Spinal cord (tissue), 10 donors: ENCODE results near the gene TNFSF9. TPM values are rescaled to one million over a fixed set of nuclear protein-coding genes. Genes with fewer than 3 reads are reported as not detected.

Experiments used
- DNase-seq, 6 donors: peaks; one replicate each; pipeline versions ENCODE4 v3.0.0 to v3.0.0-alpha.2; 2013 to 2015; ENCODE audit warnings: low spot score in 6 of 6, low read depth in 4 of 6
- H3K27ac ChIP-seq: one replicate; pipeline ENCODE4 v1.5.1; 2013; ENCODE audit warnings: low read depth, low read length, control low read depth
- H3K27me3 ChIP-seq: one replicate; pipeline ENCODE4 v1.6.1; 2013; ENCODE audit warnings: low read length; ENCODE audit not compliant: control insufficient read depth, insufficient read depth
- H3K36me3 ChIP-seq: one replicate; pipeline ENCODE4 v1.6.1; 2013; ENCODE audit warnings: low read length; ENCODE audit not compliant: control insufficient read depth, insufficient read depth
- H3K4me1 ChIP-seq: one replicate; pipeline ENCODE4 v1.6.1; 2013; ENCODE audit warnings: low read length; ENCODE audit not compliant: control insufficient read depth, insufficient read depth
- H3K4me3 ChIP-seq: one replicate; pipeline ENCODE4 v1.5.1; 2013; ENCODE audit warnings: low read depth, low read length, control low read depth
- H3K9me3 ChIP-seq: one replicate; pipeline ENCODE4 v1.6.1; 2013; ENCODE audit warnings: low read length; ENCODE audit not compliant: control insufficient read depth, insufficient read depth
- WGBS: methylation state at CpG from one replicate; pipeline ENCODE4 v1.1.5; 2013; ENCODE audit warnings: missing lambda C conversion rate; ENCODE audit not compliant: insufficient coverage; 5-methylcytosine and 5-hydroxymethylcytosine counted together
- polyA plus RNA-seq, 2 donors: library from polyadenylated mRNA; unstranded; fragments of 120-200 nt; gene quantifications; one replicate each; pipeline ENCODE4 v1.2.1, GENCODE V29; 2013; ENCODE audit not compliant: insufficient read length in 2 of 2
- total RNA-seq, 2 donors: library from RNA; depleted of rRNA in 1 of 2; stranded (reverse); fragments of 120-200 nt in 1 of 2; fragments of >200 nt in 1 of 2; gene quantifications; one replicate each; pipeline versions ENCODE4 v1.2.3 to v1.2.4, GENCODE V29; 2013 to 2014
- donor health status: healthy.

Gene TNFSF9
- total and polyA plus RNA-seq, 4 donors = 1.5 to 6.8 (median 4.8) TPM

DNA sequence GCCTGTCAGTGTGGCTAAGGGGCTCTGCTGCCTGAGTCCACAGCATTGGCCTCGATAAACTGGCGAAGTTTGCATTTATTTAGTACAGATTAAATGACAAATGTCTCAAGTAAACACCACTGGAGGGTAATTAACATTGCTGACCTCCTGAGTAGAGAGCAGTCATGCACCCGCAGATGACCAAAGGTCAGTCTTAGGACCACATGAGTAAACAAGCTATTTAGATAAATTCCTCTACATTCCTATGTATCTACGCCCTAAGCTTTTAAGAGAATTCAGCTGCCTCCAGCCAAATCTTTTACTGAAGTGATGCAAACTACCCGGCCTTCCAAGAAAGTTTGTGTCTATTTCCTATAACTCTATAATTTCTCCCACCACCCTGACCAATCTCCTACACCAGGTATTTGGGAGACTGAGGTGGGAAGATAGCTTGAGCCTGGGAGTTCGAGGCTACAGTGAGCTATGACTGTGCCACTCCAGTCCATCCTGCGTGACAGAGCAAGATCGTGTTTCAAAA is 37.2 kb downstream of the TNFSF9 start:
- H3K4me3 ChIP-seq = no peak overlapping the region
- H3K9me3 ChIP-seq = peaks cover 3% of the 10 kb centered on the region
- H3K27ac ChIP-seq = no peak overlapping the region
- no peaks in the 10 kb centered on the region for H3K36me3 ChIP-seq
- no peak for DNase-seq
- H3K27me3 ChIP-seq = peaks cover 2% of the 10 kb centered on the region
- WGBS = 82% methylated on average over 3 of the region's 8 CpGs
- no peaks in the 10 kb centered on the region for H3K4me1 ChIP-seq

DNA sequence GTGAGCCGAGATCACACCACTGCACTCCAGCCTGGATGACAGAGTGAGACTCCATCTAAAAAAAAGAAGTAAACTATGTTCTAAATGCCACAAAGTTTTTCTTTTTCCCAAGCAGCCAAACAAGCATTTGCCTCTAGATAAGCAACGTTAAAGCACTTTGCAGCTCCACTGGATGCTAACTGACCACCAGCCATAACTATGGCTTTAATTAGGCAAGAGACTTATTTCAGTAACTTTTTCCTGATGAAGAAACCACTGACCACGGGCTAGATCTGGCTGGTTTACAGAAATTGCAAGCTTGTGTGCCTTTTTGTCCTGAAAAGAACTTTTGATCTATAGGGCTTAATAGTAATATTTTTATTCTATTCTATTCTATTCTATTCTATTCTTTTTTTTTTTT is 38.0 kb downstream of the TNFSF9 start:
- Histone ChIP-seq H3K9me3 (peaks cover 3% of the 10 kb centered on the region), H3K4me1 (no peaks in the 10 kb centered on the region), H3K36me3 (no peaks in the 10 kb centered on the region), H3K27me3 (peaks cover 2% of the 10 kb centered on the region), H3K4me3 (no peak overlapping the region), H3K27ac (no peak overlapping the region)
- WGBS = 62% methylated on average over 2 of the region's 3 CpGs
- DNase-seq = no peak

DNA sequence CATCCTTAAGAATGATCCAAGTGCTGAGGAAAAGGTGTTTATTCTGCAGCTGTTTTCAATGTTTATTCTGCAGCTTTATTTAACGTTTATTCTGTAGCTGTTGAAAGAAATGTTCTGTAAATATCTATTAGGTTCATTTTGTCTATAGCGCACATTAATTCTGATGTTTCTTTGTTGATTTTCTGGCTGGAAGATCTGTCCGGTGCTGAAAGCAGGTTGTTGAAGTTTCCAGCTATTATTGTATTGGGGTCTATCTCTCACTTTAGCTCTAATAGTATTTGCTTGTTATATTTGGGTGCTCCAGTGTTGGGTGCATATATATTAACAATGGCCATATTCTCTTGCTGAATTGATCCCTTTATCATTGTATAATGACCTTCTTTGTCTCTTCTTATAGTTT is 39.9 kb downstream of the TNFSF9 start:
- peaks cover 2% of the 10 kb centered on the region for H3K27me3 ChIP-seq
- H3K36me3 ChIP-seq = no peaks in the 10 kb centered on the region
- no CpG with 5 or more reads among the region's 3 CpGs for WGBS

DNA sequence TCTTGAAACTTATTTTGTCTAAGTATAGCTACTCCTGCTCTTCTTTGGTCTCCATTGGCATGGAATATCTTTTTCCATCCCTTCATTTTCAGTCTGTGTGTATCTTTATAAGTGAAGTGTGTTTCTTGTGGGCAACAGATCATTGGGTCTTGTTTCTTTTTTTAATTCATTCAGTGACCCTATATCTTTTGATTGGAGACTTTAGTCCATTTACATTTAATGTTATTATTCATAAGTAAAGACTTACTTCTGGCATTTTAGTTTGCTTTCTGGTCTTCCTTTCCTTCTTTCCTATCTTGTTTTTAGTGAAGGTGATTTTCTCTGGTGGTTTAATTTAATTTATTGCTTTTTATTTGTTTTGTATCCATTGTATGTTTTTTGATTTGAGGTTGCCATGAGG is 40.3 kb downstream of the TNFSF9 start:
- Histone ChIP-seq H3K27ac (no peak overlapping the region), H3K27me3 (peaks cover 2% of the 10 kb centered on the region), H3K9me3 (no peaks in the 10 kb centered on the region), H3K4me1 (no peaks in the 10 kb centered on the region), H3K36me3 (no peaks in the 10 kb centered on the region), H3K4me3 (no peak overlapping the region)
- DNase-seq = no peak

More for the DNA sequence above, 39.9 kb downstream of the TNFSF9 start:
- no peak for DNase-seq
- H3K4me3 ChIP-seq = no peak overlapping the region
- H3K9me3 ChIP-seq = no peaks in the 10 kb centered on the region
- no peak overlapping the region for H3K27ac ChIP-seq
- no peaks in the 10 kb centered on the region for H3K4me1 ChIP-seq

- Histone ChIP-seq H3K27ac (no peak overlapping the region), H3K4me1 (no peaks in the 10 kb centered on the region), H3K9me3 (no peaks in the 10 kb centered on the region), H3K4me3 (no peak overlapping the region), H3K36me3 (no peaks in the 10 kb centered on the region), H3K27me3 (peaks cover 2% of the 10 kb centered on the region)
- DNase-seq = no peak
- WGBS = 92% methylated on average over 1 of the region's 4 CpGs
Measured at GRCh38 chr19:6572217-6572616, 41.4 kb downstream of the TNFSF9 start.

DNA sequence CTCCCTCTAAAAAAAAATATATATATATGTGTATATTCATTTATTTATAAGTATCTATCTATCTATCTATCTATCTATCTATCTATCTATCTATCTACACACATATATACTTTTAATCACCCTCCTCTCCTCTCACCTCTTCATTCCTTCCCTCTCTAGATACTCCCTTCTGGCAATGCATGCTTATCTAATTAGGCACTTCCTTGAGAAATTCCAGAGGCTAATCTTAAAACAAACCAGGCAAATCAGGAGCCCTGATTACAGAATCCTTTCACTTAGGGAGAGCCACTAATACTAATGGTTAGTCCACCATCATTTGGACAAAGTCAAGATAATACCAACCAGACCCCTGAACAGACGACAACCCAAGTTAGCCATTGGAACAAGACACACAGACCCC is 42.5 kb downstream of the TNFSF9 start:
- Histone ChIP-seq H3K4me3 (no peak overlapping the region), H3K4me1 (no peaks in the 10 kb centered on the region), H3K27me3 (peaks cover 2% of the 10 kb centered on the region), H3K36me3 (no peaks in the 10 kb centered on the region), H3K9me3 (no peaks in the 10 kb centered on the region), H3K27ac (no peak overlapping the region)
- 60% methylated on average over 1 of the region's 1 CpG for WGBS
- no peak for DNase-seq

DNA sequence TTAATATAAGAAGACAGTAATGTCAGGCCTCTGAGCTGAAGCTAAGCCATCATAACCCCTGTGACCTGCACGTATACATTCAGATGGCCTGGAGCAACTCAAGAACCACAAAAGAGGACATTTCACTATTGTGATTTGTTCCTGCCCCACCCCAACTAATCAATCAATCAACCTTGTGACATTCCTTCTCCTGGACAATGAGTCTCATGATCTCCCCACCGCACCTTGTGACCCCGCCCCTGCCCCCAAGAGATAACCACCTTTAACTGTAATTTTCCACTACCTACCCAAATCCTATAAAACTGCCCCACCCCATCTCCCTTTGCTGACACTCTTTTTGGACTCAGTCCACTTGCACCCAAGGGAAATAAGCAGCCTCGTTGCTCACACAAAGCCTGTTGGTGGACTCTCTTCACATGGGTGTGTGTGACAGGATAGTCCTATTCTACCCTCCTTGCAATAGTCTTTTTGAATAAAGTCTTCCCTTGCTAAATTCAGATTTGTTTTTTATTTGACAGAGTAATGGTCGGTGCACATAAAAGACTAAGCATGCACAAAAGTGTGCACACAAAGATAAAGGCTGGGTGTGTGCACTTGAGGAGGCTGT is 46.1 kb downstream of the TNFSF9 start:
- Histone ChIP-seq H3K27me3 (peaks cover 2% of the 10 kb centered on the region), H3K27ac (no peak overlapping the region), H3K9me3 (no peaks in the 10 kb centered on the region), H3K4me3 (no peak overlapping the region), H3K4me1 (no peaks in the 10 kb centered on the region), H3K36me3 (no peaks in the 10 kb centered on the region)
- WGBS = 84% methylated on average over 4 of the region's 5 CpGs
- DNase-seq = no peak

GRCh38 chr19:6577476-6578125 is 46.8 kb downstream of the TNFSF9 start:
- H3K27ac ChIP-seq = no peak overlapping the region
- DNase-seq = no peak
- WGBS = no CpG with 5 or more reads among the region's 5 CpGs
- no peaks in the 10 kb centered on the region for H3K27me3 ChIP-seq
- H3K36me3 ChIP-seq = no peaks in the 10 kb centered on the region
- no peaks in the 10 kb centered on the region for H3K9me3 ChIP-seq
- H3K4me1 ChIP-seq = no peaks in the 10 kb centered on the region
- H3K4me3 ChIP-seq = no peak overlapping the region

- no peak overlapping the region for H3K27ac ChIP-seq
- H3K36me3 ChIP-seq = no peaks in the 10 kb centered on the region
- DNase-seq = no peak
- no peaks in the 10 kb centered on the region for H3K27me3 ChIP-seq
- no peaks in the 10 kb centered on the region for H3K9me3 ChIP-seq
- 79% methylated on average over 4 of the region's 7 CpGs for WGBS
- no peaks in the 10 kb centered on the region for H3K4me1 ChIP-seq
- H3K4me3 ChIP-seq = no peak overlapping the region
Measured at GRCh38 chr19:6579450-6580178, 48.8 kb downstream of the TNFSF9 start.
